ENCODE data around the gene VMO1. TPM values are rescaled to one million over a fixed set of nuclear protein-coding genes. Genes with fewer than 3 reads are reported as not detected.

Gene VMO1
- total RNA-seq, 2 experiments from 2014 or later, result 0.60 TPM; not detected in 1

GRCh38 chr17:4777969-4778760 lies 8.0 kb downstream of the VMO1 start:
- CTCF ChIA-PET, result interaction anchor here (1.1 kb wide), 1 partner anchor 212 kb away, joined by 3 read pairs; no protein-coding TSS in a partner anchor

GRCh38 chr17:4772235-4772613 lies 13.9 kb downstream of the VMO1 start:
- CTCF ChIA-PET, result interaction anchor here (0.6 kb wide), 1 partner anchor 203 kb away, joined by 5 read pairs; no protein-coding TSS in a partner anchor
- H3K27me3 Mint-ChIP-seq (ENCODE audit: low read depth), result no peaks in the 10 kb centered on the region
- H3K4me3 Mint-ChIP-seq, result no peak overlapping the region
- H3K9me3 Mint-ChIP-seq, result no peaks in the 10 kb centered on the region
- DNase-seq, result no peak
- no peaks in the 10 kb centered on the region for H3K36me3 Mint-ChIP-seq (ENCODE audit: low read depth)
- peaks cover 2% of the 10 kb centered on the region for H3K4me1 Mint-ChIP-seq (ENCODE audit: low read depth)
- no peak overlapping the region for H3K27ac Mint-ChIP-seq
- intact Hi-C loops (cut with micrococcal nuclease), result no loop called here

More at GRCh38 chr17:4777969-4778760, 8.0 kb downstream of the VMO1 start:
- H3K27ac Mint-ChIP-seq, result no peak overlapping the region
- no peaks in the 10 kb centered on the region for H3K9me3 Mint-ChIP-seq
- H3K4me3 Mint-ChIP-seq, result no peak overlapping the region
- intact Hi-C loops (cut with micrococcal nuclease), result no loop called here
- H3K4me1 Mint-ChIP-seq (ENCODE audit: low read depth), result no peaks in the 10 kb centered on the region
- H3K27me3 Mint-ChIP-seq (ENCODE audit: low read depth), result peaks cover 23% of the 10 kb centered on the region
- DNase-seq, result no peak
- no peaks in the 10 kb centered on the region for H3K36me3 Mint-ChIP-seq (ENCODE audit: low read depth)

GRCh38 chr17:4771519-4772234 lies 14.5 kb downstream of the VMO1 start, which contains the start of gene TM4SF5:
TM4SF5 (plus strand) TSS chr17:4771886; CDS start chr17:4771923, 37 bp downstream.
- Mint-ChIP-seq H3K36me3 (ENCODE audit: low read depth) (no peaks in the 10 kb centered on the region), H3K9me3 (no peaks in the 10 kb centered on the region), H3K4me1 (ENCODE audit: low read depth) (peaks cover 2% of the 10 kb centered on the region), H3K27ac (no peak within 1 kb of the TSS), H3K27me3 (ENCODE audit: low read depth) (no peaks in the 10 kb centered on the region), H3K4me3 (no peak within 1 kb of the TSS)
- intact Hi-C loops (cut with micrococcal nuclease), result no loop called here
- peak; percentile 21 for DNase-seq
- CTCF ChIA-PET, result no interaction called here

GRCh38 chr17:4769628-4770027 lies 16.5 kb downstream of the VMO1 start:
- Mint-ChIP-seq H3K36me3 (ENCODE audit: low read depth) (no peaks in the 10 kb centered on the region), H3K27me3 (ENCODE audit: low read depth) (no peaks in the 10 kb centered on the region), H3K27ac (no peak overlapping the region), H3K9me3 (no peaks in the 10 kb centered on the region), H3K4me3 (no peak overlapping the region), H3K4me1 (ENCODE audit: low read depth) (peaks cover 2% of the 10 kb centered on the region)
- intact Hi-C loops (cut with micrococcal nuclease), result no loop called here
- CTCF ChIA-PET, result interaction anchor here (1.0 kb wide), 1 partner anchor 17 kb away, joined by 4 read pairs; no protein-coding TSS in a partner anchor
- no peak for DNase-seq

- H3K4me3 Mint-ChIP-seq, result no peak overlapping the region
- H3K36me3 Mint-ChIP-seq (ENCODE audit: low read depth), result no peaks in the 10 kb centered on the region
- intact Hi-C loops (cut with micrococcal nuclease), result no loop called here
- H3K4me1 Mint-ChIP-seq (ENCODE audit: low read depth), result peaks cover 2% of the 10 kb centered on the region
- no peaks in the 10 kb centered on the region for H3K9me3 Mint-ChIP-seq
- no peak overlapping the region for H3K27ac Mint-ChIP-seq
- CTCF ChIA-PET, result no interaction called here
- no peak for DNase-seq
- no peaks in the 10 kb centered on the region for H3K27me3 Mint-ChIP-seq (ENCODE audit: low read depth)
Observed at GRCh38 chr17:4768298-4768697, 17.9 kb downstream of the VMO1 start.

DNA sequence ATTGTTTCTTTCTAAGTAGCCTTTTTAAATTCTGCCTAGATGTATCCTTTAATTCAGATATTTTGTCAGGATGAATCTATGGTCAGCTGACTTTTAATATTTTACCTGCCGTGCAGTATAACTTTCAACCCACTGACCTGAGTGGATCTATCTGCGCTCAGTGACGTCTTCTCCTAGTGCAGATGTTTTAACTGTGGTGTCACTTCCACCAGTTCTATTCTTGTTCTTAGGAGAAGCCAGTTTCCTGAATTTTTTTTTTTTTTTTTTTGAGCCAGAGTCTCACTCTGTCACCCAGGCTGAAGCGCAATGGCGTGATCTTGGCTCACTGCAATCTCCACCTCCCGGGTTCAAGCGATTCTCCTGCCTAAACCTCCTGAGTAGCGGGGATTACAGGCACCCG lies 19.4 kb downstream of the VMO1 start:
- intact Hi-C loops (cut with micrococcal nuclease), result no loop called here
- no peaks in the 10 kb centered on the region for H3K27me3 Mint-ChIP-seq (ENCODE audit: low read depth)

DNA sequence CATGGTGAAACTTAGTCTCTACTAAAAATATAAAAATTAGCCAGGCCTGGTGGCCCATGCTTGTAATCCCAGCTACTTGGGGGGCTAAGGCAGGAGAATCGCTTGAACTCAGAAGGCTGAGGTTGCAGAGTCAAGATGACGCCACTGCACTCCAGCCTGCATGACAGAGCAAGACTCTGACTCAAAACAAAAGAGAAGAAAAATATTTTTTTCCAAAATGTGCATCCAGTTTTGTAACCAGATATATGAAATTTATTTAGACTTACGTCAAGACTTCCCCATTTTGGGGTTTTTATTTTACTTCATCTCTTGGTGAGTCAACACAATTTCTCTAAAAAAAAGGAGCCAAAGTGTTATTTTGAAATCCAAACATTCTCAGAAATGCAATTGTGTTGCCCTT lies 20.0 kb downstream of the VMO1 start:
- intact Hi-C loops (cut with micrococcal nuclease), result no loop called here
- Mint-ChIP-seq H3K4me1 (ENCODE audit: low read depth) (no peaks in the 10 kb centered on the region), H3K27me3 (ENCODE audit: low read depth) (no peaks in the 10 kb centered on the region), H3K36me3 (ENCODE audit: low read depth) (no peaks in the 10 kb centered on the region), H3K27ac (no peak overlapping the region), H3K4me3 (no peak overlapping the region), H3K9me3 (no peaks in the 10 kb centered on the region)
- CTCF ChIA-PET, result interaction anchor here (0.6 to 0.7 kb wide), 2 partner anchors 10 to 19 kb away, joined by 3 read pairs; no protein-coding TSS in a partner anchor
- no peak for DNase-seq

More for the DNA sequence above, 19.4 kb downstream of the VMO1 start:
- Mint-ChIP-seq H3K4me3 (no peak overlapping the region), H3K9me3 (no peaks in the 10 kb centered on the region), H3K36me3 (ENCODE audit: low read depth) (no peaks in the 10 kb centered on the region), H3K4me1 (ENCODE audit: low read depth) (peaks cover 1% of the 10 kb centered on the region), H3K27ac (no peak overlapping the region)
- no peak for DNase-seq
- CTCF ChIA-PET, result no interaction called here

- CTCF ChIA-PET, result no interaction called here
- no peak overlapping the region for H3K27ac Mint-ChIP-seq
- no peaks in the 10 kb centered on the region for H3K9me3 Mint-ChIP-seq
- peaks cover 3% of the 10 kb centered on the region for H3K27me3 Mint-ChIP-seq (ENCODE audit: low read depth)
- intact Hi-C loops (cut with micrococcal nuclease), result no loop called here
- no peaks in the 10 kb centered on the region for H3K4me1 Mint-ChIP-seq (ENCODE audit: low read depth)
- H3K4me3 Mint-ChIP-seq, result no peak overlapping the region
- DNase-seq, result no peak
- no peaks in the 10 kb centered on the region for H3K36me3 Mint-ChIP-seq (ENCODE audit: low read depth)
Observed at GRCh38 chr17:4764595-4764994, 21.6 kb downstream of the VMO1 start.

DNA sequence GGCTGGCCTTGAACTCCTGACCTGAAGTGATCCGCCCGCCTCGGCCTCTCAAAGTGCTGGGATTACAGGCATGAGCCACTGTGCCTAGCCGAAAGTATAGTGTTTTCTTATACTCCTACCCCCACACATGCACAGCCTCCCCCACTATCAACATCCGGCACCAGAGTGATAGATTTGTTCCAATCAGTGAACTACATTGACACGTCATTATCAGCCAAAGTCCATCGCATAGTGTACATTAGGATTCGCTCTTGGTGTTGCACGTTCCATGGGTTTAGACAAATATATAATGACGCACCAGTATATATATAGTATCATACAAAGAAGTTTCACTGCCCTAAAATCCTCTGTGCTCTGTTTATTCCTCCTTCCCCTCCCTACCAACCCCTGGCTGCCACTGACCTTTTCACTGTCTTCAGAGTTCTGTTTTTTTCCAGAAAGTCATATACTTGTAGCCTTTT lies 26.4 kb downstream of the VMO1 start:
- CTCF ChIA-PET, result no interaction called here
- Mint-ChIP-seq H3K9me3 (no peaks in the 10 kb centered on the region), H3K27me3 (ENCODE audit: low read depth) (peaks cover 3% of the 10 kb centered on the region), H3K4me3 (no peak overlapping the region), H3K4me1 (ENCODE audit: low read depth) (no peaks in the 10 kb centered on the region), H3K27ac (no peak overlapping the region), H3K36me3 (ENCODE audit: low read depth) (no peaks in the 10 kb centered on the region)
- no peak for DNase-seq
- intact Hi-C loops (cut with micrococcal nuclease), result no loop called here

GRCh38 chr17:4753392-4753791 lies 32.8 kb downstream of the VMO1 start:
- Mint-ChIP-seq H3K4me1 (ENCODE audit: low read depth) (peaks cover 5% of the 10 kb centered on the region), H3K36me3 (ENCODE audit: low read depth) (no peaks in the 10 kb centered on the region), H3K27me3 (ENCODE audit: low read depth) (no peaks in the 10 kb centered on the region), H3K27ac (no peak overlapping the region), H3K9me3 (no peaks in the 10 kb centered on the region), H3K4me3 (no peak overlapping the region)
- CTCF ChIA-PET, result no interaction called here
- intact Hi-C loops (cut with micrococcal nuclease), result no loop called here
- DNase-seq, result no peak

GRCh38 chr17:4751932-4752331 lies 34.2 kb downstream of the VMO1 start:
- Mint-ChIP-seq H3K36me3 (ENCODE audit: low read depth) (no peaks in the 10 kb centered on the region), H3K4me1 (ENCODE audit: low read depth) (peaks cover 14% of the 10 kb centered on the region), H3K27ac (no peak overlapping the region), H3K9me3 (no peaks in the 10 kb centered on the region), H3K4me3 (no peak overlapping the region), H3K27me3 (ENCODE audit: low read depth) (no peaks in the 10 kb centered on the region)
- intact Hi-C loops (cut with micrococcal nuclease), result no loop called here
- no peak for DNase-seq
- CTCF ChIA-PET, result no interaction called here

GRCh38 chr17:4750606-4751005 lies 35.6 kb downstream of the VMO1 start:
- intact Hi-C loops (cut with micrococcal nuclease), result no loop called here
- no peak for DNase-seq
- no peak overlapping the region for H3K4me3 Mint-ChIP-seq
- H3K9me3 Mint-ChIP-seq, result no peaks in the 10 kb centered on the region
- H3K27ac Mint-ChIP-seq, result no peak overlapping the region
- H3K4me1 Mint-ChIP-seq (ENCODE audit: low read depth), result peaks cover 17% of the 10 kb centered on the region
- H3K27me3 Mint-ChIP-seq (ENCODE audit: low read depth), result no peaks in the 10 kb centered on the region
- no peaks in the 10 kb centered on the region for H3K36me3 Mint-ChIP-seq (ENCODE audit: low read depth)
- CTCF ChIA-PET, result no interaction called here

Data from activated naive CD4-positive, alpha-beta T cell treated with anti-CD3 and anti-CD28 coated beads for 36 hours (primary cell).